Adrenal gland (tissue), 5 donors: ENCODE measurements around the gene IL20.
"Not testable (repeated sequence)": the region's sequence is repeated elsewhere in the genome, so short reads cannot be mapped to it uniquely, and the experiment has no call there.

Experiments used
- CTCF ChIP-seq, 6 experiments: fragments of 450-650 bp in 4 of 6; fragments of 200-600 bp in 2 of 6; sonication (generic) in 1 of 6; IDR thresholded peaks; 1 replicate in 5 of 6; 2 replicates in 1 of 6; pipeline versions ENCODE4 v1.5.1 to v1.8.0; 2016 to 2021; ENCODE audit warnings: antibody characterized with exemption in 6 of 6, mild to moderate bottlenecking in 2 of 6, moderate library complexity in 1 of 6
- POLR2A ChIP-seq, 2 donors: fragments of 450-650 bp; IDR thresholded peaks; one replicate each; pipeline ENCODE4 v1.6.1; 2017; ENCODE audit warnings: antibody characterized with exemption in 2 of 2, mild to moderate bottlenecking in 2 of 2, moderate library complexity in 1 of 2
- donor health status: DM: no; HTN: no; CAD: no.

- TF ChIP-seq CTCF, POLR2A (IDR thresholded peaks at IDR 0.05): not testable (repeated sequence)
Observed at GRCh38 chr1:206852662-206853061, 12.8 kb upstream of the IL20 start.
